ENCODE results near the gene HLCS. TPM values are rescaled to one million over a fixed set of nuclear protein-coding genes. Genes with fewer than 3 reads are reported as not detected.

HLCS gene
- total RNA-seq, 1 donor from 2014 or later = 25.0 TPM

GRCh38 chr21:36783612-36784374 lies 182.7 kb downstream of the HLCS start:
- H3K27ac Mint-ChIP-seq = no peak overlapping the region
- no peaks in the 10 kb centered on the region for H3F3A ChIP-seq (ENCODE audit: low read depth)

GRCh38 chr21:36780861-36781260 lies 185.6 kb downstream of the HLCS start:
- no peak overlapping the region for H3K4me3 Mint-ChIP-seq
- Histone ChIP-seq H2AFZ (replicated peaks) (no peak overlapping the region), H3K36me3 (no peaks in the 10 kb centered on the region), H3K79me2 (ENCODE audit: low read depth) (no peaks in the 10 kb centered on the region), H3K27me3 (no peaks in the 10 kb centered on the region), H3K27ac (no peak overlapping the region), H4K20me1 (ENCODE audit: low read depth) (no peaks in the 10 kb centered on the region), H3F3A (ENCODE audit: low read depth) (no peaks in the 10 kb centered on the region), H3K9me3 (ENCODE audit: low read depth) (no peaks in the 10 kb centered on the region), H3K9ac (no peak overlapping the region), H3K4me1 (peaks cover 12% of the 10 kb centered on the region), H3K4me2 (no peak overlapping the region), H3K4me3 (no peak overlapping the region)
- peaks cover 12% of the 10 kb centered on the region for H3K4me1 Mint-ChIP-seq
- H3K36me3 Mint-ChIP-seq = peaks cover 2% of the 10 kb centered on the region
- no peaks in the 10 kb centered on the region for H3K27me3 Mint-ChIP-seq (ENCODE audit: insufficient read depth, low read depth)
- H3K9me3 Mint-ChIP-seq = peaks cover 16% of the 10 kb centered on the region
- DNase-seq (ENCODE audit: low spot score) = no peak
- TF ChIP-seq CTCF (IDR thresholded peaks at IDR 0.05) = no peak
- no peak for TF ChIP-seq EZH2phosphoT487 (IDR thresholded peaks at IDR 0.05)
- no peak for TF ChIP-seq EZH2 (IDR thresholded peaks at IDR 0.05)
- H3K27ac Mint-ChIP-seq = no peak overlapping the region

More at GRCh38 chr21:36783612-36784374, 182.7 kb downstream of the HLCS start:
- H3K4me2 ChIP-seq = no peak overlapping the region
- H3K36me3 ChIP-seq = no peaks in the 10 kb centered on the region
- Mint-ChIP-seq H3K4me3 (no peak overlapping the region), H3K4me1 (peaks cover 10% of the 10 kb centered on the region), H3K27me3 (ENCODE audit: insufficient read depth, low read depth) (no peaks in the 10 kb centered on the region), H3K9me3 (peaks cover 16% of the 10 kb centered on the region), H3K36me3 (peaks cover 2% of the 10 kb centered on the region)
- TF ChIP-seq EZH2 (IDR thresholded peaks at IDR 0.05) (no peak), EZH2phosphoT487 (IDR thresholded peaks at IDR 0.05) (no peak), CTCF (IDR thresholded peaks at IDR 0.05) (no peak)
- no peaks in the 10 kb centered on the region for H3K9me3 ChIP-seq (ENCODE audit: low read depth)
- H3K4me3 ChIP-seq = no peak overlapping the region
- H3K27ac ChIP-seq = no peak overlapping the region
- no peaks in the 10 kb centered on the region for H3K27me3 ChIP-seq
- peaks cover 12% of the 10 kb centered on the region for H3K4me1 ChIP-seq
- H4K20me1 ChIP-seq (ENCODE audit: low read depth) = no peaks in the 10 kb centered on the region
- H3K9ac ChIP-seq = no peak overlapping the region
- H2AFZ ChIP-seq (replicated peaks) = no peak overlapping the region
- H3K79me2 ChIP-seq (ENCODE audit: low read depth) = no peaks in the 10 kb centered on the region
- DNase-seq (ENCODE audit: low spot score) = no peak

- Histone ChIP-seq H4K20me1 (ENCODE audit: low read depth) (no peaks in the 10 kb centered on the region), H2AFZ (replicated peaks) (no peak overlapping the region), H3K9ac (no peak overlapping the region), H3K4me2 (no peak overlapping the region), H3K27ac (no peak overlapping the region), H3K79me2 (ENCODE audit: low read depth) (no peaks in the 10 kb centered on the region), H3K4me3 (no peak overlapping the region), H3K4me1 (no peaks in the 10 kb centered on the region), H3K36me3 (no peaks in the 10 kb centered on the region), H3K9me3 (ENCODE audit: low read depth) (no peaks in the 10 kb centered on the region), H3K27me3 (no peaks in the 10 kb centered on the region), H3F3A (ENCODE audit: low read depth) (no peaks in the 10 kb centered on the region)
- Mint-ChIP-seq H3K4me1 (peaks cover 23% of the 10 kb centered on the region), H3K27ac (no peak overlapping the region), H3K36me3 (no peaks in the 10 kb centered on the region), H3K27me3 (ENCODE audit: insufficient read depth, low read depth) (no peaks in the 10 kb centered on the region), H3K4me3 (no peak overlapping the region), H3K9me3 (peaks cover 16% of the 10 kb centered on the region)
- TF ChIP-seq EZH2 (IDR thresholded peaks at IDR 0.05) (no peak), EZH2phosphoT487 (IDR thresholded peaks at IDR 0.05) (no peak), CTCF (IDR thresholded peaks at IDR 0.05) (no peak)
- no peak for DNase-seq (ENCODE audit: low spot score)
Measured at GRCh38 chr21:36776981-36777617, 189.4 kb downstream of the HLCS start.
